SU-DHL-6 (cell line): ENCODE data around the gene EIF3F.

Experiments used
- H2AFZ ChIP-seq: fragments of 200-600 bp; sonication (generic); 2 replicates; pipeline ENCODE4 v1.6.1; 2014; ENCODE audit warnings: low read depth, mild to moderate bottlenecking, moderate library complexity, mixed read lengths, antibody characterized with exemption, low read length; ENCODE audit not compliant: severe bottlenecking
- H3F3A ChIP-seq: fragments of 200-600 bp; shearing (Covaris generic); 2 replicates; pipeline ENCODE4 v1.6.0; 2016; ENCODE audit warnings: antibody characterized with exemption, mild to moderate bottlenecking; ENCODE audit not compliant: insufficient read depth
- H3K27ac ChIP-seq: fragments of 200-600 bp; sonication (generic); 2 replicates; pipeline ENCODE4 v1.5.1; 2016; ENCODE audit warnings: low read depth, mild to moderate bottlenecking, low read length, moderate library complexity, mixed read lengths
- H3K27me3 ChIP-seq: fragments of 200-600 bp; sonication (generic), shearing (Covaris generic); 2 replicates; pipeline ENCODE4 v1.6.0; 2014; ENCODE audit warnings: mild to moderate bottlenecking, low read length
- H3K36me3 ChIP-seq: fragments of 200-600 bp; sonication (generic); 2 replicates; pipeline ENCODE4 v1.6.1; 2014; ENCODE audit warnings: mild to moderate bottlenecking, low read length, mixed read lengths
- H3K4me2 ChIP-seq: fragments of 300-600, 200-600 bp; shearing (Covaris generic), sonication (generic); 2 replicates; pipeline ENCODE4 v1.6.0; 2014; ENCODE audit warnings: low read length, low read depth, mild to moderate bottlenecking; ENCODE audit not compliant: poor library complexity, severe bottlenecking
- H3K4me3 ChIP-seq: fragments of 200-600 bp; sonication (generic); 2 replicates; pipeline ENCODE4 v1.5.1; 2014; ENCODE audit warnings: antibody characterized with exemption, low read length, mild to moderate bottlenecking, mixed read lengths; ENCODE audit not compliant: insufficient read depth, poor library complexity, severe bottlenecking
- H3K79me2 ChIP-seq: fragments of 200-600 bp; sonication (generic); 2 replicates; pipeline ENCODE4 v1.6.1; 2014; ENCODE audit warnings: mild to moderate bottlenecking, low read length, moderate library complexity; ENCODE audit not compliant: insufficient read depth
- H3K9ac ChIP-seq: fragments of 200-600 bp; sonication (generic); 2 replicates; pipeline ENCODE4 v1.7.0; 2014; ENCODE audit warnings: mild to moderate bottlenecking, low read length
- H3K9me2 ChIP-seq: fragments of 200-600 bp; sonication (generic); replicated peaks from 2 replicates; pipeline ENCODE4 v1.6.1; 2014; ENCODE audit warnings: low read length; ENCODE audit not compliant: insufficient read depth
- H3K9me3 ChIP-seq: fragments of 200-600 bp; sonication (generic); 2 replicates; pipeline ENCODE4 v1.6.1; 2014; ENCODE audit warnings: low read length, mixed read lengths; ENCODE audit not compliant: insufficient read depth
- H4K20me1 ChIP-seq: fragments of 200-600 bp; sonication (generic); 2 replicates; pipeline ENCODE4 v1.6.1; 2014; ENCODE audit warnings: low read depth, mild to moderate bottlenecking, antibody characterized with exemption, low read length, moderate library complexity, mixed read lengths
- EZH2phosphoT487 ChIP-seq: fragments of 200-600 bp; sonication (generic), shearing (Covaris generic); conservative IDR thresholded peaks from 2 replicates; pipeline ENCODE4 v1.6.1; 2018; ENCODE audit warnings: mild to moderate bottlenecking, antibody characterized with exemption, low read length, moderate library complexity, mixed read lengths
- TF ChIP-seq, protein P1 (sequence below): fragments of 200-600 bp; sonication (generic); IDR thresholded peaks from one replicate; pipeline ENCODE4 v1.5.1; 2017; ENCODE audit warnings: antibody characterized with exemption, mild to moderate bottlenecking, low read length, moderate library complexity; ENCODE audit not compliant: insufficient read depth, poor library complexity, severe bottlenecking

The EIF3F gene

DNA sequence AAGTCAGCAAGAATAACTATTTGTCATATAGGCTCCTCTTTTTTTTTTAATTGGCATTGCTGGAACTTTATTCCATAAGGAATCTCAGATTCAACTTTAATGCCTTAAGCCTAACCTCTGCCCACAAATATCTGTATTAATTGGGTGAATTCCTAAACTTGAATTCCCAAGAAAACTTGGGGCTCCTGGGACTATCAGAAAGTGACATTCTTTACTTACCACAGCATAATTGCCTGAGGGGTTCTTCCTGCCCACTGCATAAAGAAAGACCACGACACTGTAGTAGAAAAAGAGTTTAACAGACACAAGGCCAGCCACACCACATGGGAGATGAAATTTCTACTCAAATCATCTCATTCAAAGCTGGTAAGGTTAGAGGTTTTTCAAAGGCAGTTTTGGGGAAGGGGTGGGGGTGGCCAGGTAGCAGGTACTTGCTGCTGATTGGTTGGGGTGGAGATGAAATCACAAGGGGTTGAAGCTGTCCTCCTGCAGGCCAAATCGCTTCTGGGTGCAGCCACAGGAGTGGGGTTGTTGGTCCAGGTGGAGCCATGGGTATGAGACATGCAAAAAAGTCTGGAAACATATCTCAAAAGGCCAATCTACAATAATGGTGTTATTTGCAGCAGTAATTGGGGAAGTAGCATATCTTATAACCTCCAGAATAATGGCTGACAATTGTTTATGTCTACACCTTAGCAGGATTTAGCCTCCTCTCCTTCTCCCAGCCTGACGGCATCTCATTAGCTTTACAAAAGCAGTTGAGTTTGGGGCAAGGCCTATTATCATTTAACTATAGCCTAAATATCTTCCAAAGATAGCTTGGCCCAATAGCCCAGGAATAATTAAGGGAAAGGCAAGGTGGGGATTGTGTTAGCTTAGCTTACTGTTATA is 17.1 kb upstream of the EIF3F start:
- Histone ChIP-seq H3K9ac (no peak overlapping the region), H3K36me3 (no peaks in the 10 kb centered on the region), H3K27ac (no peak overlapping the region), H4K20me1 (no peaks in the 10 kb centered on the region), H3K27me3 (no peaks in the 10 kb centered on the region), H3K79me2 (no peaks in the 10 kb centered on the region), H3K9me3 (no peaks in the 10 kb centered on the region), H2AFZ (no peak overlapping the region), H3K9me2 (no peaks in the 10 kb centered on the region), H3K4me2 (no peak overlapping the region), H3K4me3 (no peak overlapping the region), H3F3A (no peaks in the 10 kb centered on the region)
- no peak for TF ChIP-seq EZH2phosphoT487
- TF ChIP-seq, protein P1, sequence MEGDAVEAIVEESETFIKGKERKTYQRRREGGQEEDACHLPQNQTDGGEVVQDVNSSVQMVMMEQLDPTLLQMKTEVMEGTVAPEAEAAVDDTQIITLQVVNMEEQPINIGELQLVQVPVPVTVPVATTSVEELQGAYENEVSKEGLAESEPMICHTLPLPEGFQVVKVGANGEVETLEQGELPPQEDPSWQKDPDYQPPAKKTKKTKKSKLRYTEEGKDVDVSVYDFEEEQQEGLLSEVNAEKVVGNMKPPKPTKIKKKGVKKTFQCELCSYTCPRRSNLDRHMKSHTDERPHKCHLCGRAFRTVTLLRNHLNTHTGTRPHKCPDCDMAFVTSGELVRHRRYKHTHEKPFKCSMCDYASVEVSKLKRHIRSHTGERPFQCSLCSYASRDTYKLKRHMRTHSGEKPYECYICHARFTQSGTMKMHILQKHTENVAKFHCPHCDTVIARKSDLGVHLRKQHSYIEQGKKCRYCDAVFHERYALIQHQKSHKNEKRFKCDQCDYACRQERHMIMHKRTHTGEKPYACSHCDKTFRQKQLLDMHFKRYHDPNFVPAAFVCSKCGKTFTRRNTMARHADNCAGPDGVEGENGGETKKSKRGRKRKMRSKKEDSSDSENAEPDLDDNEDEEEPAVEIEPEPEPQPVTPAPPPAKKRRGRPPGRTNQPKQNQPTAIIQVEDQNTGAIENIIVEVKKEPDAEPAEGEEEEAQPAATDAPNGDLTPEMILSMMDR, result no peak

DNA sequence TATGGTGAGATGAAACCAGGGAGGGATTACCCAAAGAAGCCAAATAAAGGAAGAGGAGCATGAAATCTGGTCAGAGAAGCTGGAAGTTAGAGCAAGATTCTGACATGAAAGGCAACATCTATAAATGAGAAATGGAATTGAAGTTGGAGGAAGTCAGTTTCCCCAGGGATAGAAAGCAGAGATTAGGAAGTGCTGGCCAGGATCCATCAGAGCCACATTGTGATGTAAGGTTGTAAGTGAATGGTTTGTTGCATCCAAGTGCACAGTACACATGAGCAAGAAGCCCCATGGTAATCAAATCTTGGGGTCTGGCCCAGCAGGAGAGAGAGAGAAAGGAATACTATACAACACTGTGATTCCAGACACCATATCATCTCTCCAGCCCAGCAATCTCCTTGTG is 15.3 kb upstream of the EIF3F start:
- no peaks in the 10 kb centered on the region for H3K79me2 ChIP-seq
- H3K4me3 ChIP-seq, result no peak overlapping the region
- H4K20me1 ChIP-seq, result no peaks in the 10 kb centered on the region
- H3K4me2 ChIP-seq, result no peak overlapping the region
- no peak overlapping the region for H2AFZ ChIP-seq
- TF ChIP-seq, protein P1, result no peak
- no peak for TF ChIP-seq EZH2phosphoT487
- H3K27me3 ChIP-seq, result no peaks in the 10 kb centered on the region
- no peaks in the 10 kb centered on the region for H3F3A ChIP-seq
- H3K36me3 ChIP-seq, result no peaks in the 10 kb centered on the region
- no peaks in the 10 kb centered on the region for H3K9me3 ChIP-seq
- no peak overlapping the region for H3K9ac ChIP-seq
- no peaks in the 10 kb centered on the region for H3K9me2 ChIP-seq
- H3K27ac ChIP-seq, result no peak overlapping the region

DNA sequence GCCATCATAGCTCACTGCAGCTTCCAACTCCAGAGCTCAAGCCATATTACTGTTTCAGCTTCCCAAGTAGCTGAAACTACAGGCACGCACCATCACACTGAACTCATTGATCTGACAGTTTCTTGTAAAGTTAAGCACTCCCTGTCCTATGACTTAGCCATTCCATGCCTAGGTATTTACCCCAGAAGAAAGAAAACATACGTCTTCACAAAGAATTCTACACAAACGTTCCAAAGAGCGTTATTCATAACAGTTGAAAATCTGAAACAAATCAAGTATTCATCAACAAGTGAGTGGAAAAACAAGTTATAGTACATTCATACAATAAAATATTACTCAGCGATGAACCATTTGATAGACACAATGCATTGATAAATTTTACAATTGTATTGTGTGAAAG is 14.1 kb upstream of the EIF3F start:
- no peaks in the 10 kb centered on the region for H3K9me3 ChIP-seq
- TF ChIP-seq, protein P1, result no peak
- TF ChIP-seq EZH2phosphoT487, result no peak

More for the DNA sequence above, 14.1 kb upstream of the EIF3F start:
- no peaks in the 10 kb centered on the region for H3K9me2 ChIP-seq
- H3K36me3 ChIP-seq, result no peaks in the 10 kb centered on the region
- H4K20me1 ChIP-seq, result no peaks in the 10 kb centered on the region
- no peaks in the 10 kb centered on the region for H3K27me3 ChIP-seq
- H3K27ac ChIP-seq, result no peak overlapping the region
- no peak overlapping the region for H3K4me2 ChIP-seq
- H3K4me3 ChIP-seq, result no peak overlapping the region
- no peaks in the 10 kb centered on the region for H3F3A ChIP-seq
- H2AFZ ChIP-seq, result no peak overlapping the region
- no peaks in the 10 kb centered on the region for H3K79me2 ChIP-seq
- no peak overlapping the region for H3K9ac ChIP-seq
